HG03175 (cell line): ENCODE results near the gene APOO.

Experiments
- ATAC-seq: cut with Tn5 transposase; IDR thresholded peaks from one replicate; pipeline ENCODE4 v1.9.1; 2021; ENCODE audit warnings: mild to moderate bottlenecking, moderate library complexity; ENCODE audit not compliant: unreplicated experiment

The APOO gene

DNA sequence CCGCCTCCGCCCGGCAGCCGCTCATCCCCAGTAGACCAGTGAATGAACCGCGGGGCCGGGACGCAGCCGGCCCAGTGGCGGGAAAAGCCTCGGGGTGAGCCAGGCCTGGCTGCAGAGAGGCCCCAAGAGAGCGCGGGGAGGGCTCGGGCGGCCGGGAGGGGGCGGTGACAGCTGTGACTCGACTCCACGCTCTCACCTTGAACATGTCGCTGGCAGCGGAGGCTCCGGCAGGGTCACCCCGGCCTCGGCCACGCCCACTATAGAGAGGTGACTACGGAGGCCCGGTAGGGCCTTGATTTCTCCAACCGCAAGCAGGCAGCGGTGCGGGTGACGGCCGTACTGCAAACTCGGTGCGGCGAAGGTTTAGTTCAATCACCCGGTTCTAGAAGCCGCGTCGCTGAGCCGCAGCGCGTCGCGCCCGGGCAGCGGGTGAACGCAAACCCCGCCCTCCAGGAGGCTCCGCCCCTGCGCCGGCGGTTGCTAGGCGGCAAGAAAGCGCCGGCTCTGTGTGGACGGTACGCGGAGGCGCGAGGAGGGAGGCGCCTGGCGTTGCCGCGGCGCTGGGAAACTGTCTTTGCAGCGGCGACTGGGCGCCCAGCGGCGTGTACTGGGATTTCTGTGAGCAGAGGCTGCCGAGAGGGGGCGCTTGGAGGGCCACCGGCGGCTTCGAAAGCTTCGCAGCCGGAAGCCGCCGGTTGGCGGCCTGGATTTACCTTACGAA, at the start of gene APOO, which contains the start of gene CXorf58:
Gene APOO, minus strand, starts transcription at position 441 of the 721 bp plus-strand sequence. Its CDS starts 236 bp downstream, at position 205.
Gene CXorf58, plus strand, starts transcription at position 509 of the 721 bp plus-strand sequence. CDS start 2,297 bp downstream, outside the sequence.
- ATAC-seq, result peak; percentile 92

DNA sequence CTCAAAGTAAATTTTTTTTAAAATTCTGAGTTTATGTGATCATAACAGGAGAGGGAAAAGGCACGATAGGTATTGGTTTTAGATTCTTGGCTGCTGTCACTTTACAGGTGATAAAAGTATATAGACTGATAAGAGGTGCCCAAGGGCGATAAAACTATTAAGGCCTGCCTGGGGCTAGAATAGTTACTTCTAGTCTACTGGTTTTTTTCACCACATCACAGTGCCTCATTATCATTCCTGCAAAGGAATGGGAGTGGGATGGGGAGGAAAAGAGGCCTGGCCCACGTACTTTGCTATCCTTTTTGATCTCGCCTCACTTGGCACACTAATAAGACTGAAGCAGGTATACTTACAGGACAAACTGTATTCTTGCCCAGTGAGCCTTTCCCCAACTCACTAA, 46.7 kb upstream of the APOO start:
- no peak for ATAC-seq

DNA sequence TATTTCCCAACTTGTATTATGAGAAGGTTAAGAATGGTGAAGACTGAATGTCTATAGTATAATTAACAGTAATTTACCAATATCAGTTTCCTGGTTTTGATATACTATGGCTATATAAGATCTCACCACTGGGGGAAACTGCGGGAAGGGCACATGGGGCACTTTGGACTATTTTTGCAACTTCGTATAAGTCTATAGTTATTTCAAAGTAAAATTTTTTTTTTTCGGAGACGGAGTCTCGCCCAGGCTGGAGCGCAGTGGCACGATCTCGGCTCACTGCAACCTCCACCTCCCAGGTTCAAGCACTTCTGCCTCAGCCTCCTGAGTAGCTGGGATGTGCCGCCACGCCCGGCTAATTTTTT, 46.2 kb upstream of the APOO start:
- ATAC-seq, result no peak

DNA sequence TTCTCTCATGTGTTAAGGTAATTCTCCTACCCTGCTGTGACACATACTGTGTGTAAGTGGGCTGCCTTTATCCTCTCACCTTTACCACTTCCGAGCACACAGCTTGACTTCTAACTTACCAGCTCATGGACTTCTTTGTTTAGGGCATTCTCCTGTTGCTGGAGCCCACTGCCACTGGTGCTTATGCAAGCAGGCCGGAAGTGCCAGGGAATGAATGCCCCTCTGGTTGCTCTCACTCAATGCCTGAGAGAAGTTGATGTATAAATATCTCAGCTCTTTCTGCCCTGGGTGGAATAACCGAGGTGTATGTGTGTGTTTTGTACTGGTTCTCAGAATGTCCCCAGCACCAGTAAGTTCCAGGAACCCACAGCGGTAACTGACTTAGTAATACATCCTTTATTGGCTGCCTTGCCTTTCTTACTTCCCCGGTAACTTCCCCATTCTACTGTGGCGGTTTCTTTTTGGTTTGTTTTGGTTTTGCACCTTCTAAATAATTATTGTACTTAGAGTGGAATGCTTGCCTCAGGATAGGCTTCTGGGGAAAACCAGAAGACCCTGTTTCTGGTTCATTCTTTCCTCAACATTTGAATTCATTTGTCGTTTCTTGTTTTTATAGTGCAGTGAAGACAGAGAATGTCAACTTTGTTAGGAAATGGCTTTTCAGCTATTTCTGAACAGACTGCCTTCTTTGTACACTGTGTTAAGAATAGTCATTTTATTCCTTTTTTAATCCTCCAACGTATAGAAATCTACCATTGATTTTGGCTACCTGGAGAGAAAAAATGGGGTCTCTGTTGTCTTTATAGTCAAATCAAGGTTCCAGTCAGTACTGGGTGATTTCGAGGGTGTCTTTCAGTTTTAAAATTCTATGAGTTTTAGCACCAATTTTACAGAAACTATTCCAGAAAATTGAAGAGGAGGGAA, 45.5 kb upstream of the APOO start:
- peak; percentile 96 for ATAC-seq

DNA sequence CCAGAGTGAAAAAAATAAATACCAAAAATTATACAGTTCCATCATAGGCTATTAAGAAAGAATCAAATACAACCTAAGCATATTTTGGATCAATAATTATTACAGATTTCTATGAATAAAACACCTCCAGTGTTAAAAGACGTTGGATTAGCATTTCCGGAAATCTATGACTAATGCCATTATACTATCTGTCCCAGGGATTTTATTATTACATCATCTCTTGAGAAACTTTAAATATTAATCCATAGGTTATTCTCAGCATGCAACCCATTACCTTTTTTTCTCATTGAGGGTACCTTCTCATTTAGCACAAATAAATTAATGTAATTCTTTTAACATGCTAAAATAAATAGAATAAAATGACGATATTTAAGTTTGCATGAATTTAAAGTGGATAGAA, 44.7 kb upstream of the APOO start:
- ATAC-seq, result no peak

DNA sequence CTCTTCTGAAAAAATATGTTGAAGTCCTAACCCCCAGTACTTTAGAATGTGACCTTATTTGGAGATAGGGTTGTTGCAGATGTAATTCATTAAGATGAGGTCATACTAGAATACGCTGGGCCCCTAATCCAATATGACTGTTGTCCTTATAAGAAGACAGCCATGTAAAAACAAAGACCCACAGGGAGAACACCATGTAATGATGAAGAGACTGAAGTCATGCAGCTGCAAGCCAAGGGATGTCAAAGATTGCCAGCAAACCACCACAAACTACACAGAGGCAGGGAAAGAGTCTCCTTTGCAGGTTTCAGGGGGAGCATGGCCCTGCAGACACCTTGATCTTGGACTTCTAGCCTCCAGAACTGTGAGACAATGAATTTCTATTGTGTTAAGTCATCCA, 37.5 kb upstream of the APOO start:
- ATAC-seq, result no peak

DNA sequence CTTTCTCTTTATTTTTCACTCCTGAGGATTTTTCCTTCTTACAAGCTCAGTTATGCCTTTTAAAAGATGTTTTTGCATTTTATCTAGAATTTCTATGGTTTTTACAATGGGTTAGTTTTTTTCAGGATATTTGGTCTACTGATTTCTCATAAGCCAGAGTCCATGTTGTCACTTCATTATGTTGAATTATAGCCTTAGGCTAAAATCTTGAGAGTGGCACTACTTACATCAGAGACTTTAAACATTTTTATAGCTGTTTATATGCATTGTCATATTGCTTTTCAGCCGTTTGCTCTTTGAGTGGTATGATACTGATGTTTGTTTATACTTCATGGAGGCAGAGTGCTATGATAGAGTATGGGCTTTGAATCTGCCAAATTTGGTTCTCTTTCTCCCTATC, 36.5 kb upstream of the APOO start:
- ATAC-seq, result no peak

DNA sequence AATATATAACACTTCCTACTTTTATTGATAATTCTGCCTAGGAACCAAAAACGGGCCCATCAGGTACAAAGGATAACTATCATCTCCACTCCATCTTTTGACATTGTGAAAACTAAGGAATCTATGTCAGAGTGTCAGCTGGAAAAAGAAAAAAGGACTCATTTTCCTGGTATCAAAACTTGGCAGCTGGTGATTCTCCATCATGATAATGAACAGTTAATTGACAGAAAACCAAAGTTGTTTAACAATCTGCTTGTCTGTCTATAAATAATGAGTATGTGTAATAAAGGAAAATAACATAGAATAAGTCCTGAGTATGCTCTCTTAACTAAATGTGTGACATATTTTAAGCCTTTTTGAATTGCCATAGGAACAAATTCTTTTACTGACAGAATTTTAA, 31.5 kb upstream of the APOO start:
- ATAC-seq, result no peak

DNA sequence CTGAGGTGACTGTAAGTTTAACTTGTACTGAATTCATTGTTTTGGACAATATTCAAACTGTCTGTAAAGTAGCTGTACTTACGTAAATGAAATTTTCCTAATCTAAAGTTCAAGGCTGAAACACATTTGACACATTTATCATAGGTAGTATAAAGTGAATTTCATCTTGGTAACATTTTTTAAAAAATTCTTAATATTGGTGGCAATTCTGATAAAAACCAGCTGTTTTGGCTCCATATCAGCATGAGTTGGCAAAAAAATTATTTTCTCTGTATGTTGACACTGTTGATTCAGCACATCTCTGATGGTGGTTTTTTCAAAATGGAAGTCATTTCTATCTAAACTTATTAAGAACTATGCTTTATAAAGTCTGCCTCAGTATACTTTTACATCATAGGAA, 31.0 kb upstream of the APOO start:
- ATAC-seq, result no peak

DNA sequence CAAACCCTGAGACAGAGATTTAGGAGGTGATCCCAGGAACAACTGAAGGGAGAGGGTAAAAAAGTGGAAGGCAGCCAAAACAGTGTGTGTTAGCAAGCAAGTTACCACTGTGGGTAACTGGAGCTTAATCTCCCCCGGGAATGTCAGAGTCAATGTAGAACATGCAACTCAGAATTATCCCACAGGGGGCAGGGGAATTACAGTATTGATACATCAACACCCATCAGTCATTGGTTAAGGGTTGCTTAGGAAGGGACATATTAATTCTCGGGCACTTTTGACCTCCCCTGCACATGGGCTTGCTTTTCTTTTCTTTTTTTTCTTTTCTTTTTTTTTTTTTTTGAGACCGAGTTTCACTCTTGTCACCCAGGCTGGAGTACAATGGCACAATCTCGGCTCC, 29.4 kb upstream of the APOO start:
- ATAC-seq, result no peak

DNA sequence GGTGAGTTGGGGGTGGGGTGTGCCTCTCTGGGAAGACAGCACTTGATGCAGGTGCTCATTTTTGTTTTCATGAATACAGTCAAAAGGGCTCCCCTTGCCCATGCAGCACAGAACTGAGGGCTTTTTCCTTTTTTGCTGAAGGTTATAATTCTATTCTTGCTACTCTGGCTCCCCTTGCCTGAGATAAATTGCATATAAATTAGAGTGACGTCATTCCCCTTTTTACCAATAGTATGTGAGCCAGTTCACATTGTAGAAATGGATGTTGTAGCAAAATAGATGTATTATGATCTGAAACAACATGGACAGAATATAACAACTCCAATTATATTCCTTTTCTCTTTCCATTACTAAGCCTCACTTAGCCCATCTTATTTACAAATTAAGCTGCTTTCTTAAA, 28.4 kb upstream of the APOO start:
- ATAC-seq, result no peak

DNA sequence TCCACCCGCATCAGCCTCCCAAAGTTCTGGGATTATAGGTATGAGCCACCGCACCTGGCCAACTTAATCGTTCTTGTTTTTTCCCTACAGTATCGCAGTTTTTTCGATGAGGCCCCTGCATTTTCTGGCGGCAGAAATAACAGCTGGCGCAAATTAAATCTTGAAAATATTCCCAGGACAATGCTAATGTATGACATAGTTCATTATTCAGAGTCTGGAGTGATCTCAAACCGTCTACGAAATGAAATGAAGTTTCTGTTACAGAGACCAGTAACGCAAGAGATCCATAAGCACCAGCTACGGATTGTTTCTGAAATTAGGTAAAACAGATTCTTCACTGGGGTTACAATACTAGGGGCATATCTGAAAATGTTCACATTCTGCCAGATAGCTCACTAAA, 27.4 kb upstream of the APOO start:
- ATAC-seq, result no peak

DNA sequence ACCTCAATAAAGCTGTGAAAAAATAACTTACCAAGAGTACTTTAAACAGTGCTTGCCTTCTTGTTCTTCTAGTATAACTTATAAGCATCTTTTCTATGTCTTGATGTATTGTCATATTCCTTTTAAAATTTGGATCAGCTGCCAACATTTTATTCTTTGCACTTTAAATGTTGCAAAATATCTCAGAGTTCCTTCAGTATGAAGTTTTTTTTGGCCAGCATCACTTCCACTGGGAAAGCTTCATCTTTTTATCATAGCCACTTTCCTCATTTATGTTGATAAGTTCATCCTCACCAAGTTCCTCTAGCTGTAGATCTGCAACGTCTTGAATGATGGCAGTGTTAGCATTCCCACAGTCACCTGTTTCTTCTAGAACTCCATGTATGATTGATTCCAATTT, 24.3 kb upstream of the APOO start:
- no peak for ATAC-seq

DNA sequence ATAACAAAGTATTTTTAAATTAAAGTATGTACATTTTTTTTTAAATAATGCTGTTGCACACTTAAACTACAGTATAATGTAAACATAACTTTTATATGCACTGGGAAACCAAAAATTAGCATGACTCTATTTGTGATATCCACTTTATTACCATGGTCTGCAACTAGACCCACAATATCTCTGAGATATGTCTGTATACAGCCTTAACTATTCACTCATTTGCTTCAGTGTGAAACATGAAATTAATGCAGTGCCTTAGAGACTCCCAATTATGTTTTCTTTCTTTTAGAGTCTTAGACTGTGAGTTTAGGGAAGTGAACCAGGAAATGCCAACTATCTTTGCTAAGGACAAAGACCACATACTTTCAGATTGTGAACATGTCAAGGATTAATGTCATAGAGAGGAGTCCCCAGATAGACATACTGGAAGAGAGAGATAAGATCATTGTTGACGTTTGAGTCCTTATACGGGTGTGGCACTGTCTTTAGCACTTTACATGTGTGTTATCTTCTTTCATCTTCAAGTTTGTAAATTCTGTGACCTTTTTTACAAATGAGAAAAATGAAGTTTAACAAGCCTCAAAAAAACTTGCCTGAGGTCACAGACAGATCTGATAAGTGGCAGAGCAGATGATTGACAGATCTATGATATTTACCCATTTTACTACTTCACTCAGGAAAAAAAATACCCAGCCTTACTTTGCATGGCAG, 23.3 kb upstream of the APOO start:
- ATAC-seq, result no peak

DNA sequence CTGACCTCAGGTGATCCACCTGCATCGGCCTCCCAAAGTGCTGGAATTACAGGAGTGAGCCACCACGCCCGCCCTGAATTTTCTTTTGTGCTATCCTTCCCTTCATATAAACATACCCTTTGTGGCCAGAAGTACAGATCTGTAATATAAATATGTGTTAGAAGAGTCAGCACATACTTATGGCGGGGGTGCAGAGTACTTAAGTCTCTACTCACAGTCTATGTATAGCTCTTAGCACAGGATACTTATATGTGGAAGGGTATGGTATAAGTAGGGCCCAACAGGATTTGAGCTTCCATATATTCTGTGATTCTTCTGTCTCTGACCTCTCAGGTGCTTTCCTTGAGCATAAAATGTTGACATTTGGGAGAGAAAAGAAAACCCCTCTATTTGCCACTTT, 18.3 kb upstream of the APOO start:
- ATAC-seq, result no peak

DNA sequence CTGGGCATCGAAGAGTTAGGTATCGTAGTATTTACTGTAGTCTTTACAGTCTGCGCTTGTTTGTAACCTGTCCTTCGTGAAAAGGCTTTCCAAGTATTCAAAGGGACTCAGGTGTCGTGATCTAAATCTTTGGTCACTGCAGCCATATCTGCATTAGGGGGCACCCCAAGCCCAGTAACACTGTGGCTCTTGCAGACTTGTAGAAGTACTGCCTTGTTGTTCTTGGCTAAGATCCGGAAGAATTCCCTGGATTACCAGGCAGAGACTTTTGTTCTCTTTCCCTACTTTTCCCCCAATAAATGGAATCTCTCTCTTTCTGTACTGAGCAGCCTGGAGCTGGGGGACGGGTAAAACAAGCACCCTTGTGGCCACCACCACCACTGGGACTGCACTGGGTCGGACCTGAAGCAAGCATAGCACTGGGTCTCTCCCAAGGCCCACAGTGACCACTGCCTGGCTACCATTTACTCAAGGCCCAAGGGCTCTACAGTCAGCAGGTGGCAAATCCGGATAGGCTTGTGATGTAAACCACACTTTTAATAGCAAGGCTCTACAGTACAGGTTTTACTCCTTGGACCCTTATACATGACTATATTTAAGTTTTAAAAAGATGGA, 12.1 kb upstream of the APOO start:
- ATAC-seq, result no peak

DNA sequence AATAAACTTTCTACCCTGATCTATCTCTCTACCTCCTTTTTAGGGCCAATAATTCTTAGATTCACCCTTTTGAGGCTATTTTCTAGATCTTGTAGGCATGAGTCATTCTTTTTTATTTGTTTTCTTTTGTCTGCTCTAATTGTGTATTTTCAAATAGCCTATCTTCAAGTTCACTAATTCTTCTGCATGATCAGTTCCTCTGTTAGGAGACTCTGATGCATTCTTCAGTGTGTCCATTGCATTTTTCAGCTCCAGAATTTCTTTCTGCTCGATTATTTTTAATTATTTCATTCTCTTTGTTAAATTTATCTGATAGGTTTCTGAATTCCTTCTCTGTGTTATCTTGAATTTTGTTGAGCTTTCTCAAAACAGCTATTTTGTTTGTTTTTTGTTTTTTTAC, 11.4 kb upstream of the APOO start:
- ATAC-seq, result no peak

DNA sequence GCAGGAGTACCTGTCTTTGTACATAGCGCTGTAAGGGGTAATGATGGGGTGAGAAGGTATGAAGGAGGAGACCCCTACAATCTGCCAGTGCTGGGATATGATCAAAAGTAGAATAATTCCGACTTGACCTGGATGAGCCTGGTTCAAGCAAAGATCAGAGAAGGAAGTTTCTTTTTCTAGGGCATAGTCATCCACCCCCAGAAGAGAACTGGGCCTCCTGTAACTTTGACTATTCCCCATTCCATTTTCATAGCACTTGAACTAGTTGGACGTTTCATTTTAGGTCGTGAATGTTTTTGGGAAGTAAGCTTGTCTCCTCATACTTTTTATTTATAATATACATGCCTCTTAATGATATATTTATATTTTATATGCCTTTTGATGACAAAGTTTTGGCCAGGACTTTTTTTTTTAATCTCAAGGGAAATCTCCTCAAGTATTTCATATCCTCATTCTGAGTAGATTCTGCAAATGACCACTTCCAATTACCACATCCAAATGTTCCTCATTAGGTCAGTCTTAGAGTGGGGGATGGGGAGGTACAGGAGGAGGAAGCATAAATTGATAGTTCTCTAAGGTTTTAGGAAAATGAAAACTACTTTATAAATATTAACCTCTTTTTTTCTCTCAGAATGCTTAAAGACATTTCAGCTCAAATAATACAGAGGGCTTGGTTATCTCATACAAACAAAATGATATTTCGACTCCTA, 3.5 kb upstream of the APOO start:
- ATAC-seq, result no peak

DNA sequence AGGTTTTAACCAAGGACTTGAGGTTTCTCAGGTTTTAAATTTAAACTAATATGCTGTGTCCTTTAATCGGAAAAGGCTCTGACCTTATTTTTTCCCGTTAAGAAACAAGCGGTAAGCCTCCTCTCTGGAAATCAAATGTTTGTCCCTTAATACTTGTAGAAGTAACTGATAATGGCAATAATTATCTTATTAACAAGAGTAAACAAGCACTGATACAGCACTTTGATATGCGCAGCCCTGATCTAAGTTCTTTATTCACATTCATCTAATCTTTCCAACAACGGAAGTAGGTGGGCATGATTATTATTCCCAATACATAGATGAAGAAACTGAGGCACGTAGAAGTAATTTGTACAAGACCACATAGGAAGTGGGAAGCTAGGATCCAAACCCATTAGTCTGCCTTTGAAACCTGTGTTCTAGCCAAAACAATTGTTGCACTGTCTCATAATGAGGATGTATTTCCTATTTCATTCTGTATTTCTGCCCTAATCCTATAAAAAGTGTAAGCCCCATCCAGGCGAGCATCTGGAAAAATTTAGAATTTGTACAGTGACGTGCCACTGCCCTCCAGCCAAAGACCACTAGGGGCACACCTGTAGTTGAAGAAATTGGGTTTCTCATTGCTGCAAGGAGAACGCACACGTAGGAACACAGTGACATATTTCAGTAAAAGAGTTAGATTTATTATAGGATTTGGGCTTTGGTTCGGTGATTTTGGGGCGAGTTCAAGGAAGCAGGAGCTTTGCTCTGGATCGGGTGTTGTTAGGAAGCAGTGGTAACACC, 674 bp upstream of the APOO start:
- ATAC-seq, result no peak

DNA sequence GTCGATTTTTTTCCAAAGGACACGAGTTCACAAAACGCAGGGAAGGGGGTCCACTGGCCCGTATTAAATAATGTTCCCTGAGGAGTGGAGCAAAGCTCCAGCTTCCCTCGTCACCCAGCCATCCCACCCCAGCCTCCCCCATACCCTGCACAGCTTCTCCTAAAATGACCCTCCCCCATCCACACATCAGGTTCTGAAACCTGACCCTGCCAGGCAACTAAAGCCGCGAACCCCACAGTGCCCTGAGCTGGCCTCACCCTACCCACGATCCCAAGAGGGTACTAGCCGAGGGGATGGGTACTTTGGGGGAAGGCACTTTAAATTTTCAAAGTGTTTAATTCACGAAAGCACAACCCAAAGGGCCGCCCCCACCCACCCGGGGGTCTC, 634 bp downstream of the APOO start:
- peak; percentile 11 for ATAC-seq
